GM18499 (cell line): ENCODE measurements around the gene PLCB1.

Source experiments
- ATAC-seq: cut with Tn5 transposase; IDR thresholded peaks from one replicate; pipeline ENCODE4 v1.9.1; 2021; ENCODE audit warnings: moderate number of reproducible peaks; ENCODE audit not compliant: insufficient read depth, unreplicated experiment

PLCB1 gene

GRCh38 chr20:8663424-8663823 lies 531.4 kb downstream of the PLCB1 start:
- no peak for ATAC-seq

- ATAC-seq = no peak
Measured at GRCh38 chr20:8664778-8665177, 532.7 kb downstream of the PLCB1 start.

- no peak for ATAC-seq
Measured at GRCh38 chr20:8667306-8667705, 535.2 kb downstream of the PLCB1 start.

- no peak for ATAC-seq
Measured at GRCh38 chr20:8670207-8670892, 538.3 kb downstream of the PLCB1 start.

- ATAC-seq = no peak
Measured at GRCh38 chr20:8670893-8671215, 538.8 kb downstream of the PLCB1 start.

GRCh38 chr20:8671370-8671961 lies 539.4 kb downstream of the PLCB1 start:
- no peak for ATAC-seq

- no peak for ATAC-seq
Measured at GRCh38 chr20:8673116-8673515, 541.0 kb downstream of the PLCB1 start.

GRCh38 chr20:8675896-8676295 lies 543.8 kb downstream of the PLCB1 start:
- ATAC-seq = no peak

- no peak for ATAC-seq
Measured at GRCh38 chr20:8678098-8678776, 546.2 kb downstream of the PLCB1 start.

- no peak for ATAC-seq
Measured at GRCh38 chr20:8689337-8689736, 557.3 kb downstream of the PLCB1 start.

GRCh38 chr20:8690074-8690473 lies 558.0 kb downstream of the PLCB1 start:
- ATAC-seq = no peak

- no peak for ATAC-seq
Measured at GRCh38 chr20:8693709-8694108, 561.6 kb downstream of the PLCB1 start.

- no peak for ATAC-seq
Measured at GRCh38 chr20:8700756-8701155, 568.7 kb downstream of the PLCB1 start.

- no peak for ATAC-seq
Measured at GRCh38 chr20:8706961-8707700, 575.1 kb downstream of the PLCB1 start.

GRCh38 chr20:8709627-8710026 lies 577.6 kb downstream of the PLCB1 start:
- no peak for ATAC-seq

- no peak for ATAC-seq
Measured at GRCh38 chr20:8711501-8711900, 579.4 kb downstream of the PLCB1 start.

GRCh38 chr20:8714206-8714605 lies 582.1 kb downstream of the PLCB1 start:
- no peak for ATAC-seq

GRCh38 chr20:8718279-8718678 lies 586.2 kb downstream of the PLCB1 start:
- no peak for ATAC-seq

- ATAC-seq = no peak
Measured at GRCh38 chr20:8720089-8720488, 588.0 kb downstream of the PLCB1 start.

GRCh38 chr20:8721098-8721497 lies 589.0 kb downstream of the PLCB1 start:
- no peak for ATAC-seq

- no peak for ATAC-seq
Measured at GRCh38 chr20:8722277-8722928, 590.3 kb downstream of the PLCB1 start.
